ENCODE measurements around the gene RNF151.
A peak's percentile ranks its signal among the peaks of the same experiment; 100 is the strongest.
"Not testable (repeated sequence)": the region's sequence is repeated elsewhere in the genome, so short reads cannot be mapped to it uniquely, and the experiment has no call there.

Gene RNF151

GRCh38 chr16:1966460-1966859 lies at the start of gene RNF151:
Gene RNF151, plus strand, starts transcription at chr16:1966856. Its CDS starts 26 bp downstream, at chr16:1966882.
- no peaks in the 10 kb centered on the region for H3K27me3 Mint-ChIP-seq (ENCODE audit: low read depth)
- peaks cover 29% of the 10 kb centered on the region for H3K4me1 Mint-ChIP-seq (ENCODE audit: low read depth)
- no peaks in the 10 kb centered on the region for H3K9me3 Mint-ChIP-seq
- H3K27ac Mint-ChIP-seq: peak within 1 kb of the TSS; percentile 96
- H3K36me3 Mint-ChIP-seq (ENCODE audit: low read depth): peaks cover 23% of the 10 kb centered on the region
- H3K4me3 Mint-ChIP-seq: peak within 1 kb of the TSS; percentile 96

- Mint-ChIP-seq H3K27me3 (ENCODE audit: low read depth) (peaks cover 51% of the 10 kb centered on the region), H3K4me3 (no peak overlapping the region), H3K4me1 (ENCODE audit: low read depth) (no peaks in the 10 kb centered on the region), H3K9me3 (no peaks in the 10 kb centered on the region), H3K36me3 (ENCODE audit: low read depth) (no peaks in the 10 kb centered on the region), H3K27ac (no peak overlapping the region)
Observed at GRCh38 chr16:1917056-1917664, 49.5 kb upstream of the RNF151 start.

GRCh38 chr16:1917665-1918350 lies 48.8 kb upstream of the RNF151 start:
- no peak overlapping the region for H3K27ac Mint-ChIP-seq
- no peaks in the 10 kb centered on the region for H3K4me1 Mint-ChIP-seq (ENCODE audit: low read depth)
- H3K4me3 Mint-ChIP-seq: no peak overlapping the region
- no peaks in the 10 kb centered on the region for H3K36me3 Mint-ChIP-seq (ENCODE audit: low read depth)
- H3K9me3 Mint-ChIP-seq: no peaks in the 10 kb centered on the region
- peaks cover 57% of the 10 kb centered on the region for H3K27me3 Mint-ChIP-seq (ENCODE audit: low read depth)

- H3K27me3 Mint-ChIP-seq (ENCODE audit: low read depth): peaks cover 65% of the 10 kb centered on the region
- H3K27ac Mint-ChIP-seq: no peak within 1 kb of the TSS
- no peaks in the 10 kb centered on the region for H3K9me3 Mint-ChIP-seq
- no peaks in the 10 kb centered on the region for H3K4me1 Mint-ChIP-seq (ENCODE audit: low read depth)
- no peaks in the 10 kb centered on the region for H3K36me3 Mint-ChIP-seq (ENCODE audit: low read depth)
- no peak within 1 kb of the TSS for H3K4me3 Mint-ChIP-seq
Observed at GRCh38 chr16:1918351-1919326, 48.0 kb upstream of the RNF151 start, which contains the start of gene HS3ST6. Gene HS3ST6, minus strand, starts transcription at chr16:1918415. Its CDS starts 92 bp downstream, at chr16:1918323.

GRCh38 chr16:1919327-1919998 lies 47.2 kb upstream of the RNF151 start:
- peaks cover 74% of the 10 kb centered on the region for H3K27me3 Mint-ChIP-seq (ENCODE audit: low read depth)
- no peaks in the 10 kb centered on the region for H3K36me3 Mint-ChIP-seq (ENCODE audit: low read depth)
- no peak overlapping the region for H3K4me3 Mint-ChIP-seq
- no peak overlapping the region for H3K27ac Mint-ChIP-seq
- no peaks in the 10 kb centered on the region for H3K9me3 Mint-ChIP-seq
- H3K4me1 Mint-ChIP-seq (ENCODE audit: low read depth): no peaks in the 10 kb centered on the region

GRCh38 chr16:1920122-1920521 lies 46.5 kb upstream of the RNF151 start:
- not testable (repeated sequence) for H3K4me1 Mint-ChIP-seq (ENCODE audit: low read depth); H3K36me3 Mint-ChIP-seq (ENCODE audit: low read depth); H3K9me3 Mint-ChIP-seq; H3K4me3 Mint-ChIP-seq; H3K27ac Mint-ChIP-seq
- H3K27me3 Mint-ChIP-seq (ENCODE audit: low read depth): peaks cover 79% of the 10 kb centered on the region

GRCh38 chr16:1920727-1921171 lies 45.9 kb upstream of the RNF151 start:
- no peak overlapping the region for H3K27ac Mint-ChIP-seq
- no peaks in the 10 kb centered on the region for H3K4me1 Mint-ChIP-seq (ENCODE audit: low read depth)
- H3K27me3 Mint-ChIP-seq (ENCODE audit: low read depth): peaks cover 72% of the 10 kb centered on the region
- no peaks in the 10 kb centered on the region for H3K9me3 Mint-ChIP-seq
- H3K36me3 Mint-ChIP-seq (ENCODE audit: low read depth): no peaks in the 10 kb centered on the region
- no peak overlapping the region for H3K4me3 Mint-ChIP-seq

GRCh38 chr16:1922357-1922756 lies 44.3 kb upstream of the RNF151 start:
- Mint-ChIP-seq H3K9me3 (no peaks in the 10 kb centered on the region), H3K27me3 (ENCODE audit: low read depth) (peaks cover 56% of the 10 kb centered on the region), H3K27ac (no peak overlapping the region), H3K4me3 (no peak overlapping the region), H3K36me3 (ENCODE audit: low read depth) (no peaks in the 10 kb centered on the region), H3K4me1 (ENCODE audit: low read depth) (no peaks in the 10 kb centered on the region)

GRCh38 chr16:1923299-1924034 lies 43.2 kb upstream of the RNF151 start:
- H3K36me3 Mint-ChIP-seq (ENCODE audit: low read depth): no peaks in the 10 kb centered on the region
- H3K27ac Mint-ChIP-seq: no peak overlapping the region
- H3K4me3 Mint-ChIP-seq: no peak overlapping the region
- no peaks in the 10 kb centered on the region for H3K9me3 Mint-ChIP-seq
- H3K4me1 Mint-ChIP-seq (ENCODE audit: low read depth): no peaks in the 10 kb centered on the region
- peaks cover 53% of the 10 kb centered on the region for H3K27me3 Mint-ChIP-seq (ENCODE audit: low read depth)

GRCh38 chr16:1924095-1924494 lies 42.6 kb upstream of the RNF151 start:
- Mint-ChIP-seq H3K4me3 (no peak overlapping the region), H3K4me1 (ENCODE audit: low read depth) (peaks cover under 1% of the 10 kb centered on the region), H3K27me3 (ENCODE audit: low read depth) (peaks cover 48% of the 10 kb centered on the region), H3K9me3 (no peaks in the 10 kb centered on the region), H3K27ac (no peak overlapping the region), H3K36me3 (ENCODE audit: low read depth) (no peaks in the 10 kb centered on the region)

GRCh38 chr16:1926271-1926670 lies 40.4 kb upstream of the RNF151 start:
- no peaks in the 10 kb centered on the region for H3K9me3 Mint-ChIP-seq

GRCh38 chr16:1929105-1929504 lies 37.6 kb upstream of the RNF151 start:
- Mint-ChIP-seq H3K36me3 (ENCODE audit: low read depth) (no peaks in the 10 kb centered on the region), H3K4me1 (ENCODE audit: low read depth) (peaks cover 2% of the 10 kb centered on the region), H3K27ac (peak overlapping the region; percentile 49), H3K27me3 (ENCODE audit: low read depth) (peaks cover 16% of the 10 kb centered on the region), H3K4me3 (peak overlapping the region; percentile 69), H3K9me3 (no peaks in the 10 kb centered on the region)

More at GRCh38 chr16:1926271-1926670, 40.4 kb upstream of the RNF151 start:
- peaks cover 2% of the 10 kb centered on the region for H3K4me1 Mint-ChIP-seq (ENCODE audit: low read depth)
- no peak overlapping the region for H3K27ac Mint-ChIP-seq
- H3K27me3 Mint-ChIP-seq (ENCODE audit: low read depth): peaks cover 35% of the 10 kb centered on the region
- H3K36me3 Mint-ChIP-seq (ENCODE audit: low read depth): no peaks in the 10 kb centered on the region
- no peak overlapping the region for H3K4me3 Mint-ChIP-seq

GRCh38 chr16:1929578-1930337 lies 36.9 kb upstream of the RNF151 start:
- Mint-ChIP-seq H3K27me3 (ENCODE audit: low read depth) (peaks cover 9% of the 10 kb centered on the region), H3K4me1 (ENCODE audit: low read depth) (peaks cover 2% of the 10 kb centered on the region), H3K27ac (no peak overlapping the region), H3K9me3 (no peaks in the 10 kb centered on the region), H3K36me3 (ENCODE audit: low read depth) (no peaks in the 10 kb centered on the region), H3K4me3 (no peak overlapping the region)
